MCF 10A (cell line): Measurements from ENCODE around the gene ITGB7. TPM values are rescaled to one million over a fixed set of nuclear protein-coding genes. Genes with fewer than 3 reads are reported as not detected.
"Not testable (repeated sequence)": the region's sequence is repeated elsewhere in the genome, so short reads cannot be mapped to it uniquely, and the experiment has no call there.

Source experiments
- BruUV-seq: library from RNA; stranded (reverse); fragments of 400-500 nt; replicated peaks from 2 replicates; lab custom pipeline; 2021; lab: Mats Ljungman, UMichigan
- CTCF ChIA-PET: fragments of 300-600 bp; sonication (Branson Sonifier 250); formaldehyde crosslinking; extraction: SDS; loops from one replicate; lab custom pipeline; 2021; ENCODE audit warnings: antibody characterized with exemption, inconsistent platforms; lab: Yijun Ruan, JAX
- POLR2A ChIA-PET: fragments of 300-600, 350-650 bp; sonication (Branson Sonifier 250); formaldehyde crosslinking; extraction: SDS; loops from one replicate; lab custom pipeline; 2020; ENCODE audit warnings: antibody characterized with exemption, inconsistent platforms; lab: Yijun Ruan, JAX
- DNase-seq: peaks from one replicate; pipeline ENCODE4 v3.0.0-alpha.2; 2018; ENCODE audit not compliant: unreplicated experiment
- H3K27ac Mint-ChIP-seq: one replicate; pipeline ENCODE4 v1.8.0; 2022; ENCODE audit warnings: mild to moderate bottlenecking, low read depth, mixed read lengths; ENCODE audit not compliant: unreplicated experiment
- H3K27me3 Mint-ChIP-seq: one replicate; pipeline ENCODE4 v1.8.0; 2022; ENCODE audit warnings: mixed read lengths; ENCODE audit not compliant: insufficient read depth, unreplicated experiment
- H3K36me3 Mint-ChIP-seq: one replicate; pipeline ENCODE4 v1.8.0; 2022; ENCODE audit warnings: mild to moderate bottlenecking, moderate library complexity, mixed read lengths; ENCODE audit not compliant: insufficient read depth, unreplicated experiment
- H3K4me1 Mint-ChIP-seq: one replicate; pipeline ENCODE4 v1.8.0; 2022; ENCODE audit warnings: mixed read lengths; ENCODE audit not compliant: insufficient read depth, unreplicated experiment
- H3K4me3 Mint-ChIP-seq: one replicate; pipeline ENCODE4 v1.8.0; 2022; ENCODE audit warnings: mild to moderate bottlenecking, moderate library complexity, mixed read lengths; ENCODE audit not compliant: unreplicated experiment
- H3K9me3 Mint-ChIP-seq: one replicate; pipeline ENCODE4 v1.8.0; 2022; ENCODE audit warnings: mixed read lengths; ENCODE audit not compliant: unreplicated experiment
- CTCF ChIP-seq: fragments of 200-600 bp; IDR thresholded peaks from one replicate; pipeline ENCODE4 v1.8.0; 2022; ENCODE audit warnings: antibody characterized with exemption, mild to moderate bottlenecking; ENCODE audit not compliant: unreplicated experiment
- intact Hi-C: fragments of 100-400 bp; cut with micrococcal nuclease; formaldehyde crosslinking; loops from 2 replicates; pipeline ENCODE4 v1.14.1; 2022
- total RNA-seq: library from RNA; stranded (reverse); gene quantifications from 2 replicates; pipeline ENCODE4 v1.2.3, GENCODE V29; 2022

ITGB7 gene
- total RNA-seq, 1 experiment from 2014 or later: 1.0 TPM

- CTCF ChIA-PET: interaction anchor here (0.8 to 9.3 kb wide), 6 partner anchors 43 to 112 kb away, joined by 3 to 275 read pairs (median 3); partner anchors contain the start of genes AAAS, ESPL1 and PFDN5
- BruUV-seq: no TSS peak
Measured at GRCh38 chr12:53208877-53209463, 1.9 kb upstream of the ITGB7 start.

GRCh38 chr12:53208435-53208834, 1.4 kb upstream of the ITGB7 start:
- no peak for TF ChIP-seq CTCF
- BruUV-seq: no TSS peak
- H3K27ac Mint-ChIP-seq: no peak overlapping the region
- POLR2A ChIA-PET: interaction anchor here (0.8 to 1.7 kb wide), 4 partner anchors 10 to 87 kb away, joined by 3 to 4 read pairs (median 4); partner anchors contain the start of gene PFDN5
- DNase-seq: no peak
- no peak overlapping the region for H3K4me3 Mint-ChIP-seq
- CTCF ChIA-PET: interaction anchor here (0.6 to 1.1 kb wide), 7 partner anchors 43 to 113 kb away, joined by 3 to 4 read pairs (median 3); partner anchors contain the start of gene AAAS
- no peaks in the 10 kb centered on the region for H3K9me3 Mint-ChIP-seq
- intact Hi-C loops: no loop called here
- peaks cover 27% of the 10 kb centered on the region for H3K36me3 Mint-ChIP-seq
- H3K4me1 Mint-ChIP-seq: peaks cover 11% of the 10 kb centered on the region
- H3K27me3 Mint-ChIP-seq: no peaks in the 10 kb centered on the region

More at GRCh38 chr12:53208877-53209463, 1.9 kb upstream of the ITGB7 start:
- POLR2A ChIA-PET: interaction anchor here (1.0 to 1.7 kb wide), 2 partner anchors 10 to 11 kb away, joined by 3 read pairs; no protein-coding TSS in a partner anchor
- TF ChIP-seq CTCF: no peak
- no peak for DNase-seq
- H3K4me3 Mint-ChIP-seq: no peak overlapping the region
- intact Hi-C loops: no loop called here
- H3K9me3 Mint-ChIP-seq: no peaks in the 10 kb centered on the region
- no peaks in the 10 kb centered on the region for H3K27me3 Mint-ChIP-seq
- no peak overlapping the region for H3K27ac Mint-ChIP-seq
- H3K4me1 Mint-ChIP-seq: peaks cover 15% of the 10 kb centered on the region
- H3K36me3 Mint-ChIP-seq: peaks cover 29% of the 10 kb centered on the region

GRCh38 chr12:53205747-53206419, 1.2 kb downstream of the ITGB7 start:
- H3K27ac Mint-ChIP-seq: no peak overlapping the region
- CTCF ChIA-PET: interaction anchor here (0.9 kb wide), 1 partner anchor 83 kb away, joined by 5 read pairs; no protein-coding TSS in a partner anchor
- BruUV-seq: no TSS peak
- H3K36me3 Mint-ChIP-seq: peaks cover 7% of the 10 kb centered on the region
- POLR2A ChIA-PET: interaction anchor here (0.6 to 1.2 kb wide), 3 partner anchors 15 to 26 kb away, joined by 3 to 5 read pairs (median 3); no protein-coding TSS in a partner anchor
- intact Hi-C loops: no loop called here
- no peaks in the 10 kb centered on the region for H3K9me3 Mint-ChIP-seq
- peak; percentile 62 for DNase-seq
- H3K27me3 Mint-ChIP-seq: no peaks in the 10 kb centered on the region
- no peak overlapping the region for H3K4me3 Mint-ChIP-seq
- H3K4me1 Mint-ChIP-seq: peaks cover 9% of the 10 kb centered on the region
- no peak for TF ChIP-seq CTCF

GRCh38 chr12:53204351-53204750, 2.7 kb downstream of the ITGB7 start:
- peaks cover 9% of the 10 kb centered on the region for H3K4me1 Mint-ChIP-seq
- intact Hi-C loops: no loop called here
- H3K9me3 Mint-ChIP-seq: no peaks in the 10 kb centered on the region
- POLR2A ChIA-PET: no interaction called here
- no peaks in the 10 kb centered on the region for H3K36me3 Mint-ChIP-seq
- BruUV-seq: no TSS peak
- CTCF ChIA-PET: interaction anchor here (1.1 kb wide), 1 partner anchor 45 kb away, joined by 4 read pairs; no protein-coding TSS in a partner anchor
- no peaks in the 10 kb centered on the region for H3K27me3 Mint-ChIP-seq
- DNase-seq: no peak
- no peak overlapping the region for H3K4me3 Mint-ChIP-seq
- H3K27ac Mint-ChIP-seq: no peak overlapping the region
- TF ChIP-seq CTCF: no peak

- H3K4me1 Mint-ChIP-seq, BruUV-seq, H3K36me3 Mint-ChIP-seq, DNase-seq, H3K4me3 Mint-ChIP-seq, H3K9me3 Mint-ChIP-seq, H3K27me3 Mint-ChIP-seq, intact Hi-C loops, H3K27ac Mint-ChIP-seq: not testable (repeated sequence)
- ChIA-PET CTCF (interaction anchor here (0.7 to 1.1 kb wide), 4 partner anchors 11 to 137 kb away, joined by 3 read pairs; no protein-coding TSS in a partner anchor), POLR2A (interaction anchor here (1.2 to 2.1 kb wide), 2 partner anchors 22 to 93 kb away, joined by 3 to 5 read pairs; partner anchors contain the start of genes CSAD, PFDN5 and ZNF740)
Measured at GRCh38 chr12:53202316-53202715, 4.7 kb downstream of the ITGB7 start.
